Measurements from ENCODE around the gene DAND5. TPM values are rescaled to one million over a fixed set of nuclear protein-coding genes. Genes with fewer than 3 reads are reported as not detected.

Gene DAND5
- total RNA-seq, 1 experiment from 2014 or later, result not detected

GRCh38 chr19:12935071-12935470, 34.3 kb upstream of the DAND5 start:
- H3K9me3 Mint-ChIP-seq (ENCODE audit: unreplicated experiment), result no peaks in the 10 kb centered on the region
- intact Hi-C loops (cut with micrococcal nuclease), result no loop called here
- peaks cover 19% of the 10 kb centered on the region for H3K4me1 Mint-ChIP-seq (ENCODE audit: insufficient read depth, unreplicated experiment)
- peaks cover 46% of the 10 kb centered on the region for H3K36me3 Mint-ChIP-seq (ENCODE audit: insufficient read depth, unreplicated experiment)
- DNase-seq (ENCODE audit: unreplicated experiment), result no peak
- ChIA-PET CTCF (interaction anchor here (0.6 to 0.7 kb wide), 2 partner anchors 217 to 1150 kb away, joined by 3 read pairs; no protein-coding TSS in a partner anchor), POLR2A (interaction anchor here (0.6 to 3.1 kb wide), 2 partner anchors 19 to 44 kb away, joined by 3 to 20 read pairs; partner anchors contain the start of gene GCDH)
- no peak overlapping the region for H3K4me3 Mint-ChIP-seq (ENCODE audit: unreplicated experiment)
- no peaks in the 10 kb centered on the region for H3K27me3 Mint-ChIP-seq (ENCODE audit: insufficient read depth, unreplicated experiment)
- no peak overlapping the region for H3K27ac Mint-ChIP-seq (ENCODE audit: low read depth, unreplicated experiment)
- no TSS peak for BruUV-seq (replicated peaks)
- TF ChIP-seq CTCF (IDR thresholded peaks at IDR 0.05; ENCODE audit: unreplicated experiment), result no peak

- H3K27me3 Mint-ChIP-seq (ENCODE audit: insufficient read depth, unreplicated experiment), result no peaks in the 10 kb centered on the region
- no peak overlapping the region for H3K27ac Mint-ChIP-seq (ENCODE audit: low read depth, unreplicated experiment)
- H3K9me3 Mint-ChIP-seq (ENCODE audit: unreplicated experiment), result no peaks in the 10 kb centered on the region
- DNase-seq (ENCODE audit: unreplicated experiment), result no peak
- H3K4me3 Mint-ChIP-seq (ENCODE audit: unreplicated experiment), result no peak overlapping the region
- no peak for TF ChIP-seq CTCF (IDR thresholded peaks at IDR 0.05; ENCODE audit: unreplicated experiment)
- H3K36me3 Mint-ChIP-seq (ENCODE audit: insufficient read depth, unreplicated experiment), result peaks cover 50% of the 10 kb centered on the region
- intact Hi-C loops (cut with micrococcal nuclease), result no loop called here
- ChIA-PET CTCF (no interaction called here), POLR2A (interaction anchor here (1.5 kb wide), 1 partner anchor 18 kb away, joined by 5 read pairs; no protein-coding TSS in a partner anchor)
- H3K4me1 Mint-ChIP-seq (ENCODE audit: insufficient read depth, unreplicated experiment), result peaks cover 26% of the 10 kb centered on the region
- no TSS peak for BruUV-seq (replicated peaks)
These were observed 32.8 kb upstream of the DAND5 start for GRCh38 chr19:12936582-12936981.

- TF ChIP-seq CTCF (IDR thresholded peaks at IDR 0.05; ENCODE audit: unreplicated experiment), result no peak
- DNase-seq (ENCODE audit: unreplicated experiment), result no peak
- intact Hi-C loops (cut with micrococcal nuclease), result no loop called here
- peaks cover 53% of the 10 kb centered on the region for H3K36me3 Mint-ChIP-seq (ENCODE audit: insufficient read depth, unreplicated experiment)
- CTCF ChIA-PET, result interaction anchor here (0.6 kb wide), 1 partner anchor 146 kb away, joined by 3 read pairs; no protein-coding TSS in a partner anchor
- H3K4me3 Mint-ChIP-seq (ENCODE audit: unreplicated experiment), result peak overlapping the region; percentile 96
- POLR2A ChIA-PET, result interaction anchor here (0.6 to 1.5 kb wide), 9 partner anchors 9 to 1126 kb away, joined by 3 to 16 read pairs (median 3); partner anchors contain the start of genes DNASE2, RAD23A, TNPO2 and ZNF490
- no TSS peak for BruUV-seq (replicated peaks)
- H3K4me1 Mint-ChIP-seq (ENCODE audit: insufficient read depth, unreplicated experiment), result peaks cover 24% of the 10 kb centered on the region
- H3K9me3 Mint-ChIP-seq (ENCODE audit: unreplicated experiment), result no peaks in the 10 kb centered on the region
- H3K27ac Mint-ChIP-seq (ENCODE audit: low read depth, unreplicated experiment), result peak overlapping the region; percentile 96
- no peaks in the 10 kb centered on the region for H3K27me3 Mint-ChIP-seq (ENCODE audit: insufficient read depth, unreplicated experiment)
These were observed 32.1 kb upstream of the DAND5 start for GRCh38 chr19:12937093-12937926.

All from MCF 10A (cell line).